Effector memory CD4-positive, alpha-beta T cell (primary cell): Measurements from ENCODE around the gene MGAT2.

Experiments used
- DNase-seq, 3 donors: peaks; one replicate each; pipeline ENCODE4 v3.0.0-alpha.2; 2020
- H3K27ac ChIP-seq: 2 replicates; pipeline ENCODE4 v1.7.0; 2013; ENCODE audit warnings: mild to moderate bottlenecking, low read length, moderate library complexity; ENCODE audit not compliant: insufficient read depth, poor library complexity, severe bottlenecking
- H3K27me3 ChIP-seq: replicated peaks from 2 replicates; pipeline ENCODE4 v1.7.0; 2013; ENCODE audit warnings: mild to moderate bottlenecking, low read length; ENCODE audit not compliant: insufficient read depth, control insufficient read depth, poor library complexity, severe bottlenecking
- H3K36me3 ChIP-seq: 2 replicates; pipeline ENCODE4 v1.7.0; 2013; ENCODE audit warnings: mild to moderate bottlenecking, low read length, moderate library complexity; ENCODE audit not compliant: control insufficient read depth, insufficient read depth
- H3K4me1 ChIP-seq: 2 replicates; pipeline ENCODE4 v1.7.0; 2013; ENCODE audit warnings: low read length, mild to moderate bottlenecking; ENCODE audit not compliant: control insufficient read depth, insufficient read depth, poor library complexity, severe bottlenecking
- H3K4me3 ChIP-seq: 2 replicates; pipeline ENCODE4 v1.7.0; 2013; ENCODE audit warnings: low read length, low read depth, mild to moderate bottlenecking; ENCODE audit not compliant: insufficient read depth, poor library complexity, severe bottlenecking
- H3K9me3 ChIP-seq: 2 replicates; pipeline ENCODE4 v1.7.0; 2013; ENCODE audit warnings: mild to moderate bottlenecking, low read length, moderate library complexity; ENCODE audit not compliant: control insufficient read depth

Gene MGAT2

DNA sequence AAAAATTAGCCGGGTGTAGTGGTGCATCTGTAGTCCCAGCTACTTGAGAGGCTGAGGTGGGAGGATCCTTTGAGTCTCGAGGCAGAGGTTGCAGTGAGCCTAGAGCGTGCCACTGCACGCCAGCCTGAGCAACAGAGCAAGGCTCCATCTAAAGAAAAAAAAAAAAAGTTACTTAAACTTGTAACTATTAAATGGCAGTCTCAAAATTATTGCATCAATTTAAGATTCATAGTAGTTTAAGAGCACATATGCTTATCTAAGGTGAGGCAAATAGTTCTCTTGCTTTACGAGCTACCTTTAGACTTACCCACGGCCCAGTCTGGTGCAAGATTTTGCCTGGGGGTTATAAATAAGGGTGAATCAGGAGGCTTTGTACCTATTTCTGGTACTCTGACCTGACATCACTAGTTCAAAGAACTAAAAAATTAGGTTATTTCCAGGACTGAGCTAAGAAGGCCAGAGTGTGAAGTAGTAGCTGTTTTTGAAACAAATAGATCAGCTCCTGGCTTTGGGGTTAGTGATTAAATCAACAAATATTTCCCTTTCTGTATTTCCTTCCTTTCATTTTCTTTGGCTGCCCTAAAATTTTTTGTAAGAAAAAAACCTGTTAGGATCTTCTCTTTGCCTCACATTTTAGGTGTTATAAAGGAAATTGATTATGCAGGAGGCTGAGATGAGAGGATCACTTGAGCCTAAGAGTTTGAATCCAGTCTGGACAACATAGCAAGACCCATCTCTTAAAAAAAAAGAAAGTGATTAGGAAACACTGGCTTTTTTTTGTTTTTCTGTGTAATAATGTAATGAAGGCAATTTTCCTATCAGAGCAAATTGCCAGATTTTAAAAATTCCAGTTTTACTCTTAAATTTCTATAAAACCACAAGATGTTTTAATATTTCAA lies 3.6 kb downstream of the MGAT2 start:
- Histone ChIP-seq H3K9me3 (no peaks in the 10 kb centered on the region), H3K36me3 (no peaks in the 10 kb centered on the region), H3K27ac (peak overlapping the region; percentile 65), H3K4me1 (peaks cover 19% of the 10 kb centered on the region), H3K27me3 (no peaks in the 10 kb centered on the region), H3K4me3 (peak overlapping the region; percentile 10)
- peak; percentile 27 to 45 (median 34) for DNase-seq

DNA sequence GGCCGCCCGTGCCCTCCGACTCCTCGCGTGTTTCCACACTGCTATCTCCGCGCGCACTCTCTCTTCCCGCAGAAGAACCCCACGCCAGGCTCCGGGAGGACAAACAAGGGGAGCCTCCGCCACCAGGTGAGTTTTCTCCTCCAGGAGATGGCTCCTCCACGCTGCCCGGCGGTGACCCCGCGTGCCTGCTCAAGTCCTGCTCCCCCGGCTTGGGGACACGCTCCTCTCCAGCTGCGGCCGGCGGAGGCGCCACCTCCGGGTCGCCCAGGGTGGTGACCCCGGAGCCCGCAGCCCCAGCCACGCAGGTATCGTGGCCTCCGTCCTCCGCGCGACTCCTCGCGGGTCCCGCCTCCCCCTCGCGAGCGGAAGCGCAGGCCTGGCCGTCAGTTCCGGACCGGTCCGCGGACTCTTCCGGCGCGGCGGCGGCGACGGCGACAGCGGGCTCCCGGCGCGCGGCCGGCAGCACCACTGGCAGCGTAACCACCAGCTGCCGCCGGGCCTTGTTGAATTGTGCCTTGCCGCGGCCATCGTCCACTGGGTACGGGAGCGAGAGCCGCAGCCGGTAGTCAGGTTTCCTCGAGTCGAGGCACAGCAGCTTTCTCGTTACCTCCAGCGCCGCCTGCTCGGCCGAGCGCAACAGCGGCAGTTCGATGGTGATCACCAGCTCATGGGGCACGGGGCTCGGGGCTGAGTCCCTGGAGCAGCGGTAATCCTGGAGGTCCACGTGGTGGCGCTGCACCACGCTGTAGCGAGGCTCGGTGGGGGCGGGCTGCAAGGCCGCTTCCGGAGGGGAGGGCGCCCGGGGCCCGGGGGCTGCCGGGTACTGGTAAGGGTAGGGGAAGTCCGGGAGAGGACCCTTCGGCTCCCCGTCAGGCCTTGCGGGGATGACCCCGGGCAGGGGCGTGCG lies 13.3 kb downstream of the MGAT2 start:
- H3K27ac ChIP-seq = peak overlapping the region; percentile 99

DNA sequence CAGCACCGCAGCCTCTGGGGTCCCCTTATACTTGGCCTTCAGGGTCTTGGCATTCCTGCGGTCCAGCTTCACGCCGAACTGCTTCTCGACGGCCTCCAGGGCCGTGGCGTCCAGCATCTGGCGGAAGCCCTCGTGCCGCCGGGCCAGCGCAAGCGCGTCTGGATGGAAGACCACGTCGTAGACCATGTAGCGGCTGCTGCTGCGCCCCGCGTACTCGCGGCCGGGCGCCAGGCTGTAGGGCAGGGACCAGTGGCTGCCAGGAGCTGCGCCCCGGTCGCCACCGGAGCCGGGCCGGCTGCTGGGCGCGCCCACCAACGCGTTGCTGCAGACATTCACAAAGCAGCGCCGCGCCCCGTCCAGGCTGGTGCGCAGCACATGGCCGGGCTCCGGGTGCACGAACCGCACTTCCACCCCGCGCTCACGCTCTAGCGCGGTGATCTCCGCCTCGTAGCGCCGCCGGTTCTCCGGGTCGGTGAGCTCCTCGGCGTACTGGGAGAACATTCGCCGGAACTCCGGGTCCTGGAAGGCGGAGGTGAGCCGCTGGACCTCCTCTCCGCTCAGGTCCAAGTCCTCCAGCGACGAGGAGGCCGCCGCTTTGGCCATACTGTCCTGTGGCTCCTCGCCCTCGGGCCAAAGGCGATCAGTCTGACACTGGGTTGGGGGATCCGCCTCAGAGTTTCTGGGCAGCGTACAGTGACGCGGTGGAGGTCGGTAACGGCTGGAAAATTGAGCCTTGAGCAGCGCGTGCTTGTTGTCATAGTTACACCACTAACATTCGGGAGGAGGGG lies 14.1 kb downstream of the MGAT2 start, which contains the start of gene DNAAF2:
TSS of gene DNAAF2 (minus strand) at position 698 of the 788 bp plus-strand sequence. CDS start at position 603, 95 bp downstream.
- H3K27me3 ChIP-seq = no peaks in the 10 kb centered on the region
- H3K36me3 ChIP-seq = no peaks in the 10 kb centered on the region
- no peaks in the 10 kb centered on the region for H3K9me3 ChIP-seq
- H3K4me3 ChIP-seq = peak within 1 kb of the TSS; percentile 95
- DNase-seq = peak; percentile 61 to 65 (median 63)
- peaks cover 13% of the 10 kb centered on the region for H3K4me1 ChIP-seq
- peak within 1 kb of the TSS; percentile 99 for H3K27ac ChIP-seq

More for the DNA sequence above, 13.3 kb downstream of the MGAT2 start:
- no peaks in the 10 kb centered on the region for H3K27me3 ChIP-seq
- peaks cover 13% of the 10 kb centered on the region for H3K4me1 ChIP-seq
- H3K36me3 ChIP-seq = no peaks in the 10 kb centered on the region
- H3K9me3 ChIP-seq = no peaks in the 10 kb centered on the region
- peak overlapping the region; percentile 95 for H3K4me3 ChIP-seq
- DNase-seq = peak; percentile 87 to 90 (median 89)

DNA sequence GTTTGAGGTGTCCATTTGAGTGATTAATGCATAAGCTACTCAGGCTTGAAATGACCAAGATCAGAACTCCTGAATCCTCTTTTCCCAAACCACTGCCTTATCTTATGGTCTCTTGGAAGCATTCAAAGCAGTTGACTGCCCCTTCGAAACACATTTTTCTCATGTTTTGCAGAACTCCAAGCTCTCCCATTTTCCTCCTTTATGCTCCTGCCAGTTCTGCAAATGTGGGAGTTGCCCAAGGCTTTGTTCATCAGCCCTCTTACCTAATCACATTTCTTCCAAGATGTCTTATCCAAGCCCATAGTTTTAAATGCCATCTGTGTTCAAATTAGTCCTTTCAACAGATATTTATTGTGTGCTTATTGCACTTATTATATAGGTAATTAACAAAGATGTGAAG lies 16.3 kb downstream of the MGAT2 start:
- no peaks in the 10 kb centered on the region for H3K27me3 ChIP-seq
- no peaks in the 10 kb centered on the region for H3K9me3 ChIP-seq
- H3K36me3 ChIP-seq = no peaks in the 10 kb centered on the region
- H3K4me1 ChIP-seq = peaks cover 13% of the 10 kb centered on the region
- DNase-seq = no peak
- peak overlapping the region; percentile 99 for H3K27ac ChIP-seq
- H3K4me3 ChIP-seq = no peak overlapping the region

DNA sequence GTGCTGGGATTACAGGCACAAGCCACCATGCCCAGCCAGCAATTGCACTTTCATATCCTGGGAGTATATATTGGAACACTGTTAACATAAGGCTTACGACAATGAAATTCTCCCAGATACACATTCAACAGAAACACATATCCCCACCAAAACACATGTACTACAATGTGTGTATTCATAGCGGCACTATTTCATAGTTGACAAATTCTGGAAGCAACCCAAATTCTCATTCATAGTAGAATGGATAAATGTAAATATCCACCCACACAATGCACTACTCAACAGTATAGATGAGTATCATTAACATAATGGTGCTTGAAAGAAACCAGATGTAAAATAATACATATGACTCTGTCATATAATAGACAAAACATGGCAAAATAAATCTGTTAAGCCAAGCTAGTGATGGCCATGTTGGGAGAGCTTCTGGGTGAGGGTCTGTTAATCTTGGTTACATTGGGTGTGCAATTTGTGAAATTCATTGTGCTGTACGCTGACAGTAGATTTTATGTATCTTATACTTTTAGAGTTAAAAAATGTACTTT lies 17.0 kb downstream of the MGAT2 start:
- H3K27ac ChIP-seq = no peak overlapping the region
- H3K36me3 ChIP-seq = no peaks in the 10 kb centered on the region
- no peaks in the 10 kb centered on the region for H3K27me3 ChIP-seq
- no peaks in the 10 kb centered on the region for H3K9me3 ChIP-seq
- peaks cover 13% of the 10 kb centered on the region for H3K4me1 ChIP-seq
- no peak overlapping the region for H3K4me3 ChIP-seq
- no peak for DNase-seq

DNA sequence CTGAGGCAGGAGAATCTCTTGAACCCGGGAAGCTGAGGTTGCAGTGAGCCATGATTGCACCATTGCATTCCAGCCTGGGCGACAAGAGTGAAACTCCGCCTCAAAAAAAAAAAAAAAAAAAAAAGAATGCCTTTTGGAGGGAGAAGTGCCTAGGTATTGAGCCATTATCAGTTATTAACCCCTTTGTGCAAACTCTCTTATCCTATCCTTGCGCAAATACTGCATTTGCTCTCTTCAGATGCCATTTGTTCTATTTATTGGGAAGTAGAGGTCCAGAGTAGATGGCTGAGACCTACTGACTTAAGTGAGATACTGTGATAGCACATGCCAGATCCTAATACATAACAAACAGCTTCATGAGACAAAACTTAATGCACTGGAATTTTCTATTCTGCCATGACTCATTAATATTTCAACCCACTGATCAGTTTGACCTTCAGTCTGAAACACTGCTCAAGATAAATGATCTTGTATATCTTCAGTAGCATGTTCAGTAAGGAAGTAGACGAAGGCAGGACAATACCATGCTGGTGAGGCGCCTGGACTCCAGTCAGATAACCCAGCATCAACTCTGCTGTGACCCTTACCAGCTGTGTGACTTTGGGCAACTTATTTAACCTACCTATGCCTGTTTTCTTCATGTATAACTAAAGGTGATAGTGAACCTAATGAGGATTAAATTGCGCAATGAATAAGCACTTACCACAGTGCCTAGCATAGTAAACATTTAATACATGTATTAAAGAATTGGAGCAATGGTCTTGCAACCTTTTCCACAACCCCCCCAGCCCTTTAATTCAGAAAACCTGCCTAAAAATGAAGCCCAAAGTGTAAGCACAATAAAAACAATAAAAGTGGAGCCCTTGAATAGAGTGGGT lies 20.2 kb downstream of the MGAT2 start:
- H3K27ac ChIP-seq = peak overlapping the region; percentile 2
- no peaks in the 10 kb centered on the region for H3K9me3 ChIP-seq
- H3K36me3 ChIP-seq = no peaks in the 10 kb centered on the region
- H3K4me3 ChIP-seq = no peak overlapping the region
- H3K4me1 ChIP-seq = peaks cover 10% of the 10 kb centered on the region
- no peak for DNase-seq
- no peaks in the 10 kb centered on the region for H3K27me3 ChIP-seq

DNA sequence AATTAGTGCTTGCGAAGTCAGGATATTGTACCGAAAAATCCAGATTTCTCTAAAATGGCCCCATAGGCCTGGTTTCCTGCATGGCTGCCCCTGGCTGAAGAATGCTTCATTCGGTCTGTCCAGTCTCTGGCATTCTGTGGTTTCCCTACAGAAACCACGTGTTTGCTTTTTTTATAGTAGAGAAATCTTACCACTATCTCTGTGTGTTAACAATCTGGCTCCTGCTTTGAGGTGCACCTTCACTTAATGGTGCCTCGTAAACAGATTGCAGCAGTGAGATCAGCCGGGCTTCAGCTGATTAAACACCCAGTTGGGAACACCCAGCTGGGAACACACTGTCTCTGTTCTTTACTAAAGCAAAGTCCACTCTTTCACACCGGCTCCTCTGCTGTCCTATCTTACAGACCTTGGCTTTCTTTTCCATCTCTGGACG lies 21.1 kb downstream of the MGAT2 start:
- Histone ChIP-seq H3K4me1 (peaks cover 4% of the 10 kb centered on the region), H3K4me3 (no peak overlapping the region), H3K9me3 (no peaks in the 10 kb centered on the region), H3K36me3 (no peaks in the 10 kb centered on the region), H3K27me3 (no peaks in the 10 kb centered on the region), H3K27ac (no peak overlapping the region)
- no peak for DNase-seq

DNA sequence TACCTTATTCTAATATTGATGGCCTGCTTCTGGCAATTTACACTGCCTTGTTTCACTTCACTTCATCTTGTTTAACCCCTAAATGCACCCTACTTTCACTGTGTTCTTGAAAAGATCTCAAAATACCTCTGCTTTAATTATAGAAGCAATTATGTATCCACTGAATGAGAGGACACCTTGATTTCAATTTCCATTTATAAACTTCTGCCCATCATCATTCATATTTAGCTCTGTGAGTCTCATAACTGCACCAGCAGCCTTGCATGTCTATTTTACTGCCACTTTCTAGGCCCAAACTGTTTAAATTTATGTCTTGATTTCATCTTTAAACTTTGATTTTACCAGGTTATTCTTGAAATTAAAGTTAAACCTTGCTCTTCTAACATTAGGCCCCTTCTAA lies 21.6 kb downstream of the MGAT2 start:
- Histone ChIP-seq H3K4me3 (no peak overlapping the region), H3K36me3 (no peaks in the 10 kb centered on the region), H3K9me3 (no peaks in the 10 kb centered on the region), H3K27me3 (no peaks in the 10 kb centered on the region), H3K27ac (no peak overlapping the region), H3K4me1 (no peaks in the 10 kb centered on the region)
- DNase-seq = no peak
